Measurements from ENCODE around the gene C20orf144. TPM values are rescaled to one million over a fixed set of nuclear protein-coding genes. Genes with fewer than 3 reads are reported as not detected.
"Not testable (repeated sequence)": the region's sequence is repeated elsewhere in the genome, so short reads cannot be mapped to it uniquely, and the experiment has no call there.

The C20orf144 gene
- total and polyA plus RNA-seq, 2 experiments from 2014 or later = 0.26 to 0.66 TPM

- ATAC-seq = no peak
- no peaks in the 10 kb centered on the region for H3K27me3 Mint-ChIP-seq (ENCODE audit: insufficient read depth, low read depth, poor library complexity)
- no peak overlapping the region for H3K4me3 Mint-ChIP-seq
- Histone ChIP-seq H3K79me2 (replicated peaks; ENCODE audit: insufficient read depth) (no peaks in the 10 kb centered on the region), H3F3A (replicated peaks; ENCODE audit: low read depth) (no peaks in the 10 kb centered on the region), H4K20me1 (replicated peaks; ENCODE audit: insufficient read depth) (no peaks in the 10 kb centered on the region), H3K4me1 (ENCODE audit: insufficient read depth) (no peaks in the 10 kb centered on the region), H3K9me2 (ENCODE audit: insufficient read depth) (no peaks in the 10 kb centered on the region), H3K27ac (ENCODE audit: low read depth) (no peak overlapping the region), H2AFZ (no peak overlapping the region), H3K4me3 (no peak overlapping the region), H3K4me2 (no peak overlapping the region), H3K27me3 (ENCODE audit: insufficient read depth) (no peaks in the 10 kb centered on the region), H3K36me3 (ENCODE audit: insufficient read depth) (no peaks in the 10 kb centered on the region)
- H3K4me1 Mint-ChIP-seq = no peaks in the 10 kb centered on the region
- no peaks in the 10 kb centered on the region for H3K9me3 Mint-ChIP-seq
- H3K27ac Mint-ChIP-seq = no peak overlapping the region
- TF ChIP-seq EZH2 (IDR thresholded peaks at IDR 0.05; ENCODE audit: low read depth, unreplicated experiment) (no peak), REST (IDR thresholded peaks at IDR 0.05; ENCODE audit: unreplicated experiment) (no peak), ZNF114 (CRISPR knock-in tag; IDR thresholded peaks at IDR 0.05) (no peak), EZH2phosphoT487 (IDR thresholded peaks at IDR 0.05; ENCODE audit: unreplicated experiment) (no peak), STAT1 (IDR thresholded peaks at IDR 0.05; ENCODE audit: unreplicated experiment) (no peak), ETS1 (IDR thresholded peaks at IDR 0.05) (no peak), CREB1 (CRISPR knock-in tag; IDR thresholded peaks at IDR 0.05; ENCODE audit: low read depth) (no peak), ZNF331 (CRISPR knock-in tag; IDR thresholded peaks at IDR 0.05; ENCODE audit: low read depth) (no peak)
- TF ChIP-seq, protein P1, sequence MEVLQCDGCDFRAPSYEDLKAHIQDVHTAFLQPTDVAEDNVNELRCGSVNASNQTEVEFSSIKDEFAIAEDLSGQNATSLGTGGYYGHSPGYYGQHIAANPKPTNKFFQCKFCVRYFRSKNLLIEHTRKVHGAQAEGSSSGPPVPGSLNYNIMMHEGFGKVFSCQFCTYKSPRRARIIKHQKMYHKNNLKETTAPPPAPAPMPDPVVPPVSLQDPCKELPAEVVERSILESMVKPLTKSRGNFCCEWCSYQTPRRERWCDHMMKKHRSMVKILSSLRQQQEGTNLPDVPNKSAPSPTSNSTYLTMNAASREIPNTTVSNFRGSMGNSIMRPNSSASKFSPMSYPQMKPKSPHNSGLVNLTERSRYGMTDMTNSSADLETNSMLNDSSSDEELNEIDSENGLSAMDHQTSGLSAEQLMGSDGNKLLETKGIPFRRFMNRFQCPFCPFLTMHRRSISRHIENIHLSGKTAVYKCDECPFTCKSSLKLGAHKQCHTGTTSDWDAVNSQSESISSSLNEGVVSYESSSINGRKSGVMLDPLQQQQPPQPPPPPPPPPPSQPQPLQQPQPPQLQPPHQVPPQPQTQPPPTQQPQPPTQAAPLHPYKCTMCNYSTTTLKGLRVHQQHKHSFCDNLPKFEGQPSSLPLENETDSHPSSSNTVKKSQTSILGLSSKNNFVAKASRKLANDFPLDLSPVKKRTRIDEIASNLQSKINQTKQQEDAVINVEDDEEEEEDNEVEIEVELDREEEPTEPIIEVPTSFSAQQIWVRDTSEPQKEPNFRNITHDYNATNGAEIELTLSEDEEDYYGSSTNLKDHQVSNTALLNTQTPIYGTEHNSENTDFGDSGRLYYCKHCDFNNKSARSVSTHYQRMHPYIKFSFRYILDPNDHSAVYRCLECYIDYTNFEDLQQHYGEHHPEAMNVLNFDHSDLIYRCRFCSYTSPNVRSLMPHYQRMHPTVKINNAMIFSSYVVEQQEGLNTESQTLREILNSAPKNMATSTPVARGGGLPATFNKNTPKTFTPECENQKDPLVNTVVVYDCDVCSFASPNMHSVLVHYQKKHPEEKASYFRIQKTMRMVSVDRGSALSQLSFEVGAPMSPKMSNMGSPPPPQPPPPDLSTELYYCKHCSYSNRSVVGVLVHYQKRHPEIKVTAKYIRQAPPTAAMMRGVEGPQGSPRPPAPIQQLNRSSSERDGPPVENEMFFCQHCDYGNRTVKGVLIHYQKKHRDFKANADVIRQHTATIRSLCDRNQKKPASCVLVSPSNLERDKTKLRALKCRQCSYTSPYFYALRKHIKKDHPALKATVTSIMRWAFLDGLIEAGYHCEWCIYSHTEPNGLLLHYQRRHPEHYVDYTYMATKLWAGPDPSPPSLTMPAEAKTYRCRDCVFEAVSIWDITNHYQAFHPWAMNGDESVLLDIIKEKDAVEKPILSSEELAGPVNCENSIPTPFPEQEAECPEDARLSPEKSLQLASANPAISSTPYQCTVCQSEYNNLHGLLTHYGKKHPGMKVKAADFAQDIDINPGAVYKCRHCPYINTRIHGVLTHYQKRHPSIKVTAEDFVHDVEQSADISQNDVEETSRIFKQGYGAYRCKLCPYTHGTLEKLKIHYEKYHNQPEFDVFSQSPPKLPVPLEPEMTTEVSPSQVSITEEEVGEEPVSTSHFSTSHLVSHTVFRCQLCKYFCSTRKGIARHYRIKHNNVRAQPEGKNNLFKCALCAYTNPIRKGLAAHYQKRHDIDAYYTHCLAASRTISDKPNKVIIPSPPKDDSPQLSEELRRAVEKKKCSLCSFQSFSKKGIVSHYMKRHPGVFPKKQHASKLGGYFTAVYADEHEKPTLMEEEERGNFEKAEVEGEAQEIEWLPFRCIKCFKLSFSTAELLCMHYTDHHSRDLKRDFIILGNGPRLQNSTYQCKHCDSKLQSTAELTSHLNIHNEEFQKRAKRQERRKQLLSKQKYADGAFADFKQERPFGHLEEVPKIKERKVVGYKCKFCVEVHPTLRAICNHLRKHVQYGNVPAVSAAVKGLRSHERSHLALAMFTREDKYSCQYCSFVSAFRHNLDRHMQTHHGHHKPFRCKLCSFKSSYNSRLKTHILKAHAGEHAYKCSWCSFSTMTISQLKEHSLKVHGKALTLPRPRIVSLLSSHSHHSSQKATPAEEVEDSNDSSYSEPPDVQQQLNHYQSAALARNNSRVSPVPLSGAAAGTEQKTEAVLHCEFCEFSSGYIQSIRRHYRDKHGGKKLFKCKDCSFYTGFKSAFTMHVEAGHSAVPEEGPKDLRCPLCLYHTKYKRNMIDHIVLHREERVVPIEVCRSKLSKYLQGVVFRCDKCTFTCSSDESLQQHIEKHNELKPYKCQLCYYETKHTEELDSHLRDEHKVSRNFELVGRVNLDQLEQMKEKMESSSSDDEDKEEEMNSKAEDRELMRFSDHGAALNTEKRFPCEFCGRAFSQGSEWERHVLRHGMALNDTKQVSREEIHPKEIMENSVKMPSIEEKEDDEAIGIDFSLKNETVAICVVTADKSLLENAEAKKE (CRISPR knock-in tag; IDR thresholded peaks at IDR 0.05) = no peak
- TF ChIP-seq, protein P2, sequence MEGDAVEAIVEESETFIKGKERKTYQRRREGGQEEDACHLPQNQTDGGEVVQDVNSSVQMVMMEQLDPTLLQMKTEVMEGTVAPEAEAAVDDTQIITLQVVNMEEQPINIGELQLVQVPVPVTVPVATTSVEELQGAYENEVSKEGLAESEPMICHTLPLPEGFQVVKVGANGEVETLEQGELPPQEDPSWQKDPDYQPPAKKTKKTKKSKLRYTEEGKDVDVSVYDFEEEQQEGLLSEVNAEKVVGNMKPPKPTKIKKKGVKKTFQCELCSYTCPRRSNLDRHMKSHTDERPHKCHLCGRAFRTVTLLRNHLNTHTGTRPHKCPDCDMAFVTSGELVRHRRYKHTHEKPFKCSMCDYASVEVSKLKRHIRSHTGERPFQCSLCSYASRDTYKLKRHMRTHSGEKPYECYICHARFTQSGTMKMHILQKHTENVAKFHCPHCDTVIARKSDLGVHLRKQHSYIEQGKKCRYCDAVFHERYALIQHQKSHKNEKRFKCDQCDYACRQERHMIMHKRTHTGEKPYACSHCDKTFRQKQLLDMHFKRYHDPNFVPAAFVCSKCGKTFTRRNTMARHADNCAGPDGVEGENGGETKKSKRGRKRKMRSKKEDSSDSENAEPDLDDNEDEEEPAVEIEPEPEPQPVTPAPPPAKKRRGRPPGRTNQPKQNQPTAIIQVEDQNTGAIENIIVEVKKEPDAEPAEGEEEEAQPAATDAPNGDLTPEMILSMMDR (conservative IDR thresholded peaks at IDR 0.05; ENCODE audit: low read depth in 2 of 2) = no peak
- DNase-seq (ENCODE audit: low spot score) = no peak
- peaks cover 17% of the 10 kb centered on the region for H3K36me3 Mint-ChIP-seq (ENCODE audit: low read depth)
These were observed 31.6 kb upstream of the C20orf144 start for GRCh38 chr20:33630507-33630906.

DNA sequence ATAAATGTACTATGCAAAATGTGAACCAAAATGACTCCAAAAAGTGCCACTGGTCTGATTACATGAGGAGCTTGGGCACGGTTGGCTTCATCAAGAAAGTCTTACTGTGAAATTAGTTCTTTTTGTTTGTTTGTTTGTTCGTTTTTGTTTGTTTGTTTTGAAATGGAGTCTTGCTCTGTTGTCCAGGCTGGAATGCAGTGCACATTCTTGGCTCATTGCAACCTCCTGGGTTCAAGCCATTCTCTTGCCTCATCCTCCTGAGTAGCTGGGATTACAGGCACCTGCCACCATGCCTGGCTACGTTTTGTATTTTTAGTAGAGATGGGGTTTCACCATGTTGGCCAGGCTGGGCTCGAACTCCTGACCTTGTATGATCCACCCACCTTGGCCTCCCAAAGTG is 30.2 kb upstream of the C20orf144 start:
- not testable (repeated sequence) for H3K4me3 Mint-ChIP-seq; H3K9me2 ChIP-seq (ENCODE audit: insufficient read depth); H4K20me1 ChIP-seq (replicated peaks; ENCODE audit: insufficient read depth); H3K27ac ChIP-seq (ENCODE audit: low read depth); H3K27me3 Mint-ChIP-seq (ENCODE audit: insufficient read depth, low read depth, poor library complexity); ATAC-seq; H2AFZ ChIP-seq; H3K79me2 ChIP-seq (replicated peaks; ENCODE audit: insufficient read depth); DNase-seq (ENCODE audit: low spot score); H3K9me3 Mint-ChIP-seq; H3F3A ChIP-seq (replicated peaks; ENCODE audit: low read depth); H3K27me3 ChIP-seq (ENCODE audit: insufficient read depth); H3K36me3 ChIP-seq (ENCODE audit: insufficient read depth); H3K4me1 Mint-ChIP-seq; H3K4me2 ChIP-seq; H3K4me1 ChIP-seq (ENCODE audit: insufficient read depth); H3K4me3 ChIP-seq; H3K27ac Mint-ChIP-seq
- H3K36me3 Mint-ChIP-seq (ENCODE audit: low read depth) = peaks cover 15% of the 10 kb centered on the region; the same call in 1 of the 3 replicates
